Heart left ventricle (tissue), 16 donors: ENCODE results near the gene OSER1. TPM values are rescaled to one million over a fixed set of nuclear protein-coding genes. Genes with fewer than 3 reads are reported as not detected.

Experiments used
- ATAC-seq, 4 donors: fragments of 200-7000 bp; cut with Tn5 transposase; one replicate each; pipeline ENCODE4 v1.9.1; 2020 to 2022; ENCODE audit warnings: moderate library complexity in 4 of 4, mild to moderate bottlenecking in 3 of 4, moderate number of reproducible peaks in 1 of 4
- DNase-seq, 5 donors: peaks; one replicate each; pipeline ENCODE4 v3.0.0-alpha.2; 2020
- H3K27ac ChIP-seq, 12 donors: fragments of 200-600 bp; sonication (generic) in 4 of 12; one replicate each; pipeline versions ENCODE4 v1.5.0 to v1.8.0; 2016 to 2022; ENCODE audit warnings: mild to moderate bottlenecking in 2 of 12
- H3K27me3 ChIP-seq, 9 donors: fragments of 200-600 bp; sonication (generic) in 2 of 9; one replicate each; pipeline versions ENCODE4 v1.5.1 to v1.8.0; 2016 to 2022; ENCODE audit warnings: mild to moderate bottlenecking in 3 of 9
- H3K36me3 ChIP-seq, 9 donors: fragments of 200-600 bp; sonication (generic) in 2 of 9; one replicate each; pipeline versions ENCODE4 v1.5.0 to v1.8.0; 2018 to 2022; ENCODE audit warnings: mild to moderate bottlenecking in 2 of 9
- H3K4me1 ChIP-seq, 12 donors: fragments of 200-600 bp; sonication (generic) in 4 of 12; one replicate each; pipeline versions ENCODE4 v1.5.0 to v1.8.0; 2016 to 2022; ENCODE audit warnings: mild to moderate bottlenecking in 3 of 12
- H3K4me3 ChIP-seq, 12 donors: fragments of 200-600 bp; sonication (generic) in 4 of 12; one replicate each; pipeline versions ENCODE4 v1.5.0 to v1.8.0; 2017 to 2022; ENCODE audit warnings: mild to moderate bottlenecking in 9 of 12, moderate library complexity in 4 of 12
- H3K9me3 ChIP-seq, 12 donors: fragments of 200-600 bp; sonication (generic) in 4 of 12; one replicate each; pipeline versions ENCODE4 v1.5.0 to v1.8.0; 2016 to 2022; ENCODE audit warnings: mild to moderate bottlenecking in 1 of 12
- POLR2A ChIP-seq, 2 donors: fragments of 450-650 bp; IDR thresholded peaks; one replicate each; pipeline ENCODE4 v1.6.1; 2017; ENCODE audit warnings: antibody characterized with exemption in 2 of 2, mild to moderate bottlenecking in 2 of 2, moderate library complexity in 2 of 2
- WGBS, 4 donors: extraction: QIAGEN DNeasy Blood & Tissue Kit in 2 of 4; methylation state at CpG; one replicate each; pipeline versions ENCODE4 v1.1.5 to v1.1.7; 2013 to 2018; 5-methylcytosine and 5-hydroxymethylcytosine counted together
- intact Hi-C, 10 donors: fragments of 100-400 bp; cut with DNase I; formaldehyde crosslinking; loops; one replicate each; pipeline versions ENCODE4 v1.11.1 to v1.14.2; 2022
- polyA plus RNA-seq, 2 donors: library from polyadenylated mRNA; stranded (reverse); fragments of 200-250 nt; gene quantifications; one replicate each; pipeline ENCODE4 v1.2.3, GENCODE V29; 2013
- total RNA-seq, 9 donors: library from RNA; depleted of rRNA in 2 of 9; stranded (reverse); fragments of >200 nt in 2 of 9; fragmentation: NEBNext Ultra II Directional in 3 of 9; extraction: Animal tissue kit (Norgen Biotek cat#: 25700) in 3 of 9; gene quantifications; one replicate each; pipeline versions ENCODE4 v1.1.0 to v1.2.4, GENCODE V29; 2016 to 2023
- TF ChIP-seq, protein P1 (sequence below), 12 donors: fragments of 200-600 bp; sonication (generic) in 4 of 12; IDR thresholded peaks; one replicate each; pipeline versions ENCODE4 v1.5.0 to v1.8.0; 2018 to 2022; ENCODE audit warnings: antibody characterized with exemption in 12 of 12, mild to moderate bottlenecking in 5 of 12
- donor health status: ischemic (EF 13 %, LVEDD 7.1; RV severe dilation, severe dysfunction).
- donor health status: healthy with polysubstance abuse.
- donor health status: DM: no; HTN: yes; CAD: no.
- donor health status: DM: no; HTN: no; CAD: no.
- donor health status: ischemic (EF 25% LVEDD 6.9; RV normal size, moderate dysfunction).
- donor health status: ischemic (EF 25% LVEDD 5.7; RV mildly dilated, moderate dysfunction).
- donor health status: healthy.
- donor health status: DM: yes; HTN: yes; CAD: no.
- donor health status: ischemic (EF 35%, LVEDD 5.7; RV mildly dilated, moderate dysfunction).
- donor health status: nonischemic (EF 11% LVEDD 7.7; RV severe dilation, severe dysfunction).
- donor health status: DM: yes; HTN: yes; CAD: no.
- donor health status: PGD.
- donor health status: ischemic (EF 29% LVEDD 5.4; RV normal size, mild dysfunction).
- donor health status: nonischemic (EF 23%, LVEDD 6.1; RV moderate dilation, normal function).

OSER1 gene
- total and polyA plus RNA-seq, 11 donors = 11.9 to 39.0 (median 34.1) TPM

DNA sequence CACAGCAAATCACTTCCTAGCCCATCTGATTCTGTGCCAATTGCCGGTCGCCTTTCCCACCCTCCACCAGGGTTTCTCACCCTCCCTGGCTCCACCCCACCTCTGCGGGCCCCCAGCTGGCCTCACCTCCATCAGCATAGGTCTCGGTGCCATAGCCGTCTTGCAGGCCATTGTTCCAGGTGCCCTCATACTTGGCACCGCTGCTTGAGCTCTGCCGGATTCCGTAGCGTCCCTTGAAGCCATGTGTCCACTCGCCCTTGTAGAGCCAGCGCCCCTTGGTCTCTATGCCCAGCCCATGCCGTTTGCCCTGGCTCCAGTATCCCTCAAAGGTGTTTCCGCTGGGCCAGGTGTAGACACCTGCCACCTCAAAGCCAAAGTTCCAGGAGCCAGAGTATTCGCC lies 24.4 kb downstream of the OSER1 start:
- Histone ChIP-seq H3K9me3 (no peaks in the 10 kb centered on the region), H3K4me3 (peak overlapping the region; percentile 46 to 87 (median 65)), H3K4me1 (peaks cover 0 to 43% (median 27%) of the 10 kb centered on the region in 12 donors), H3K27ac (peak overlapping the region; percentile 72 to 97 (median 92)), H3K27me3 (peaks cover 0 to 21% (median 0%) of the 10 kb centered on the region in 9 donors), H3K36me3 (peaks cover 0 to 2% (median 0%) of the 10 kb centered on the region in 9 donors)
- intact Hi-C loops = loop anchor here in 5 of 10 donors (2.0 to 5.0 kb wide), 2 partner anchors 34 to 69 kb away; no protein-coding TSS in a partner anchor
- ATAC-seq (peak in 3 of 4 donors; percentile 20 to 35 (median 21)), DNase-seq (peak in 2 of 5 donors; percentile 43 to 46)
- TF ChIP-seq POLR2A (IDR thresholded peaks at IDR 0.05) = no peak
- TF ChIP-seq, protein P1, sequence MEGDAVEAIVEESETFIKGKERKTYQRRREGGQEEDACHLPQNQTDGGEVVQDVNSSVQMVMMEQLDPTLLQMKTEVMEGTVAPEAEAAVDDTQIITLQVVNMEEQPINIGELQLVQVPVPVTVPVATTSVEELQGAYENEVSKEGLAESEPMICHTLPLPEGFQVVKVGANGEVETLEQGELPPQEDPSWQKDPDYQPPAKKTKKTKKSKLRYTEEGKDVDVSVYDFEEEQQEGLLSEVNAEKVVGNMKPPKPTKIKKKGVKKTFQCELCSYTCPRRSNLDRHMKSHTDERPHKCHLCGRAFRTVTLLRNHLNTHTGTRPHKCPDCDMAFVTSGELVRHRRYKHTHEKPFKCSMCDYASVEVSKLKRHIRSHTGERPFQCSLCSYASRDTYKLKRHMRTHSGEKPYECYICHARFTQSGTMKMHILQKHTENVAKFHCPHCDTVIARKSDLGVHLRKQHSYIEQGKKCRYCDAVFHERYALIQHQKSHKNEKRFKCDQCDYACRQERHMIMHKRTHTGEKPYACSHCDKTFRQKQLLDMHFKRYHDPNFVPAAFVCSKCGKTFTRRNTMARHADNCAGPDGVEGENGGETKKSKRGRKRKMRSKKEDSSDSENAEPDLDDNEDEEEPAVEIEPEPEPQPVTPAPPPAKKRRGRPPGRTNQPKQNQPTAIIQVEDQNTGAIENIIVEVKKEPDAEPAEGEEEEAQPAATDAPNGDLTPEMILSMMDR (IDR thresholded peaks at IDR 0.05) = no peak
- WGBS, 4 donors = 56 to 72% (median 60%) methylated on average over 12 to 14 of the region's 14 CpGs

DNA sequence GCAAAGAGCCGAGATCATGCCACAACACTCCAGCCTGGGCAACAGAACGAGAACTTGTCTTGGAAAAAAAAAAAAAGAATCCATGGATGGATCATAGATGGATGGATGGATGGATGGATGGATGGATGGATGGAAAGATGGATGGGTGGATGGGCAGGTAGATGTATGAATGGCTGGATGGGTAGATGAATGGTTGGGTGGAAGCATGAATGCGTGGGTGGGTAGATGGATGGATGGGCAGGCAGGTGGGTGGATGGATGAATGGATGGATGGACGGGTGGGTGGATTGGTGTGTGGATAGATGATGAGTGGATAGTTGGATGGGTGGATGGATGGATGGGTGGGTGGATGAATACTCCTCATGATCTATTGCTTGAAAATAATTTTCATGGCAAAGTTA lies 25.0 kb downstream of the OSER1 start:
- Histone ChIP-seq H3K9me3 (no peaks in the 10 kb centered on the region), H3K27ac (peak overlapping the region in 11 of 12 donors; percentile 72 to 97 (median 89)), H3K4me3 (peak overlapping the region; percentile 46 to 87 (median 65)), H3K36me3 (peaks cover 0 to 2% (median 0%) of the 10 kb centered on the region in 9 donors), H3K4me1 (peaks cover 0 to 45% (median 28%) of the 10 kb centered on the region in 12 donors), H3K27me3 (peaks cover 0 to 21% (median 0%) of the 10 kb centered on the region in 9 donors)
- TF ChIP-seq POLR2A (IDR thresholded peaks at IDR 0.05) = no peak
- TF ChIP-seq, protein P1 (IDR thresholded peaks at IDR 0.05) = no peak
- ATAC-seq (no peak), DNase-seq (no peak)
- intact Hi-C loops = loop anchor here in 4 of 10 donors (5.0 kb wide), 1 partner anchor 33 kb away; no protein-coding TSS in a partner anchor
- 54 to 63% (median 62%) methylated on average over 4 of the region's 4 CpGs for WGBS, 4 donors

DNA sequence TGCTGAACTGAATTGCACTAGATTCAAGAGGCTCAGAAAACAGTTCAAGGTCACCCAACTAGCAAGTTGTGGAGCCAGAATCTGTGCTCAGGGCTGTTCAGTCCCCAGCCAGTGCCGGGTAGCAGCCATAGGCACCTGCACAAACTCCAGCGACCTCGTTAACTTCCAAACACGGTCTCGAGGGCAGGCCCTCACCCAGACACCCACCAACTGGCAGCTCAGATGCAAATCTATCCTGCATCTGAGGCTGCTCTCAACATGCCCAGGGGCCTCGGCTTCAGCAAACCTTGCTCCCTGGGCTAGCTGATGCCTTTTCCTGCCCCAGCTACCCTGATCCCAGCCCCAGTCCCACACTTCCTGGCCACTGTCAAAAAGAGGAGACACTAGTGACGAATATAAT lies 27.3 kb downstream of the OSER1 start:
- no peak for DNase-seq
- intact Hi-C loops = loop anchor here in 4 of 10 donors (5.0 kb wide), 2 partner anchors 41 to 46 kb away; no protein-coding TSS in a partner anchor
- TF ChIP-seq, protein P1 (IDR thresholded peaks at IDR 0.05) = no peak
- no peak for TF ChIP-seq POLR2A (IDR thresholded peaks at IDR 0.05)
- no peak for ATAC-seq
- Histone ChIP-seq H3K4me1 (peaks cover 0 to 50% (median 23%) of the 10 kb centered on the region in 12 donors), H3K4me3 (peak overlapping the region; percentile 19 to 87 (median 65)), H3K9me3 (no peaks in the 10 kb centered on the region), H3K27me3 (peaks cover 0 to 21% (median 0%) of the 10 kb centered on the region in 9 donors), H3K36me3 (peaks cover 0 to 2% (median 0%) of the 10 kb centered on the region in 9 donors), H3K27ac (peak overlapping the region; percentile 9 to 97 (median 88))
- WGBS, 4 donors = 30 to 60% (median 47%) methylated on average over 2 to 7 of the region's 7 CpGs

DNA sequence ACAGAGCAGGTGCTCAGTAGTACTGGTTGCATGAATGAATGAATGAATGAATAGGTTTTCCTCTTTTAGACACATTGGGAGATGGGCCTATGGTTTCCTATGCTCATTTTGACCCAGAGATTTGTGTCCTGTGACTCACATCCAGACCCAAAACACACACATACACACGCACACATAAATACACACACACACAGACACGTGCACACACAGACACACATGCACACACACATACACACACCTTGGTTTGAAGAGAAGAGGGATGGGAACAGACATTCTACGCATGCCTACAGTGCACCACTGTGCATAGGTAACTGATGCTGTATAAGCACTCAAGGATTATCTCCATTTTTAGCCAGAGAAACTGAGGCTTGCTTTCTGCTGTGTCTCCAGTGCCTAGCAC lies 27.7 kb downstream of the OSER1 start:
- Histone ChIP-seq H3K36me3 (peaks cover 0 to 2% (median 0%) of the 10 kb centered on the region in 9 donors), H3K27me3 (peaks cover 0 to 18% (median 0%) of the 10 kb centered on the region in 9 donors), H3K4me1 (peaks cover 0 to 46% (median 22%) of the 10 kb centered on the region in 12 donors), H3K4me3 (peak overlapping the region; percentile 19 to 87 (median 65)), H3K9me3 (no peaks in the 10 kb centered on the region), H3K27ac (peak overlapping the region in 11 of 12 donors; percentile 64 to 97 (median 89))
- no peak for DNase-seq
- 41 to 66% (median 52%) methylated on average over 3 of the region's 3 CpGs for WGBS, 4 donors
- no peak for ATAC-seq
- TF ChIP-seq, protein P1 (IDR thresholded peaks at IDR 0.05) = no peak
- TF ChIP-seq POLR2A (IDR thresholded peaks at IDR 0.05) = no peak
- intact Hi-C loops = loop anchor here in 4 of 10 donors (5.0 kb wide), 2 partner anchors 41 to 46 kb away; no protein-coding TSS in a partner anchor
